GM18505 (cell line): ENCODE data around the gene NKG7.

ENCODE experiments used
- ATAC-seq: cut with Tn5 transposase; IDR thresholded peaks from one replicate; pipeline ENCODE4 v1.9.1; 2021; ENCODE audit not compliant: unreplicated experiment
- POLR2A ChIP-seq: IDR thresholded peaks from 4 replicates; pipeline ENCODE4 v1.6.1; 2011; ENCODE audit warnings: borderline replicate concordance; ENCODE audit not compliant: insufficient read depth, insufficient read length; ENCODE audit errors: extremely low read depth

NKG7 gene

GRCh38 chr19:51359294-51359693, 13.2 kb downstream of the NKG7 start:
- ATAC-seq: no peak
- TF ChIP-seq POLR2A: no peak

- TF ChIP-seq POLR2A: no peak
- no peak for ATAC-seq
Measured at GRCh38 chr19:51357952-51358351, 14.5 kb downstream of the NKG7 start.

GRCh38 chr19:51356159-51356801, 16.2 kb downstream of the NKG7 start:
- TF ChIP-seq POLR2A: no peak
- ATAC-seq: no peak

GRCh38 chr19:51354742-51355148, 17.7 kb downstream of the NKG7 start:
- no peak for ATAC-seq
- TF ChIP-seq POLR2A: no peak

- no peak for ATAC-seq
- no peak for TF ChIP-seq POLR2A
Measured at GRCh38 chr19:51354103-51354741, 18.2 kb downstream of the NKG7 start.

- no peak for TF ChIP-seq POLR2A
- no peak for ATAC-seq
Measured at GRCh38 chr19:51352783-51353360, 19.6 kb downstream of the NKG7 start.

GRCh38 chr19:51351266-51351990, 21.0 kb downstream of the NKG7 start:
- no peak for ATAC-seq
- no peak for TF ChIP-seq POLR2A

- ATAC-seq: no peak
- no peak for TF ChIP-seq POLR2A
Measured at GRCh38 chr19:51347209-51347928, 25.1 kb downstream of the NKG7 start.

- no peak for ATAC-seq
- TF ChIP-seq POLR2A: no peak
Measured at GRCh38 chr19:51346742-51347141, 25.7 kb downstream of the NKG7 start.

GRCh38 chr19:51345076-51345620, 27.3 kb downstream of the NKG7 start:
- no peak for TF ChIP-seq POLR2A
- no peak for ATAC-seq

- no peak for ATAC-seq
- TF ChIP-seq POLR2A: no peak
Measured at GRCh38 chr19:51342631-51343569, 29.6 kb downstream of the NKG7 start.
